NCI-H187 (cell line): ENCODE data around the gene MPEG1.

Source experiments
- DNase-seq, 2 experiments: peaks; one replicate each; lab custom pipeline; 2025; lab: John Stamatoyannopoulos, UW

The MPEG1 gene

GRCh38 chr11:59187035-59187434 is 25.7 kb downstream of the MPEG1 start:
- no peak for DNase-seq

- DNase-seq, result no peak
These were observed 26.6 kb downstream of the MPEG1 start for GRCh38 chr11:59186130-59186594.

GRCh38 chr11:59185386-59185945 is 27.3 kb downstream of the MPEG1 start:
- no peak for DNase-seq

- DNase-seq, result no peak
These were observed 27.9 kb downstream of the MPEG1 start for GRCh38 chr11:59184691-59185339.

GRCh38 chr11:59183771-59184170 is 29.0 kb downstream of the MPEG1 start:
- DNase-seq, result no peak

- no peak for DNase-seq
These were observed 30.1 kb downstream of the MPEG1 start for GRCh38 chr11:59182457-59183151.

GRCh38 chr11:59181746-59182456 is 30.8 kb downstream of the MPEG1 start:
- no peak for DNase-seq

GRCh38 chr11:59180907-59181306 is 31.8 kb downstream of the MPEG1 start:
- DNase-seq, result no peak

GRCh38 chr11:59180168-59180776 is 32.5 kb downstream of the MPEG1 start:
- DNase-seq, result no peak

- no peak for DNase-seq
These were observed 33.6 kb downstream of the MPEG1 start for GRCh38 chr11:59179121-59179520.

GRCh38 chr11:59178402-59178801 is 34.3 kb downstream of the MPEG1 start:
- no peak for DNase-seq

- DNase-seq, result no peak
These were observed 36.4 kb downstream of the MPEG1 start for GRCh38 chr11:59176330-59176729.

- no peak for DNase-seq
These were observed 37.6 kb downstream of the MPEG1 start for GRCh38 chr11:59175091-59175501.

GRCh38 chr11:59174664-59175033 is 38.1 kb downstream of the MPEG1 start:
- DNase-seq, result no peak

- no peak for DNase-seq
These were observed 38.6 kb downstream of the MPEG1 start for GRCh38 chr11:59173964-59174663.

- no peak for DNase-seq
These were observed 39.4 kb downstream of the MPEG1 start for GRCh38 chr11:59173080-59173963.

GRCh38 chr11:59172345-59173079 is 40.2 kb downstream of the MPEG1 start:
- DNase-seq, result no peak

- peak; percentile 57 to 69 for DNase-seq
These were observed 41.0 kb downstream of the MPEG1 start, which contains the start of gene DTX4 for GRCh38 chr11:59171508-59172322. Gene DTX4, plus strand, starts transcription at chr11:59172132. Its CDS starts 464 bp downstream, at chr11:59172596.

- no peak for DNase-seq
These were observed 48.7 kb downstream of the MPEG1 start for GRCh38 chr11:59164028-59164427.
